H9 (cell line): ENCODE results near the gene ELMOD3. TPM values are rescaled to one million over a fixed set of nuclear protein-coding genes. Genes with fewer than 3 reads are reported as not detected.

Source experiments
- DNase-seq: peaks from one replicate; pipeline ENCODE4 v3.0.0-alpha.2; 2017
- H2AFZ ChIP-seq: one replicate; pipeline ENCODE4 v1.6.1; 2013; ENCODE audit warnings: mild to moderate bottlenecking, low read length, control low read depth, moderate library complexity
- H2AK5ac ChIP-seq: 2 replicates; pipeline ENCODE4 v1.6.1; 2013; ENCODE audit warnings: low read length, control low read depth, mixed read lengths; ENCODE audit not compliant: insufficient read length
- H2BK120ac ChIP-seq: one replicate; pipeline ENCODE4 v1.6.1; 2013; ENCODE audit warnings: low read depth, mild to moderate bottlenecking, low read length, control low read depth, inconsistent platforms; ENCODE audit not compliant: poor library complexity, severe bottlenecking
- H2BK12ac ChIP-seq: 2 replicates; pipeline ENCODE4 v1.6.1; 2013; ENCODE audit warnings: low read length, control low read depth, mixed read lengths, low read depth; ENCODE audit not compliant: insufficient read length
- H2BK15ac ChIP-seq: 2 replicates; pipeline ENCODE4 v1.6.1; 2013; ENCODE audit warnings: low read depth, low read length, control low read depth
- H2BK20ac ChIP-seq: one replicate; pipeline ENCODE4 v1.6.1; 2013; ENCODE audit warnings: low read depth, mild to moderate bottlenecking, low read length, control low read depth, inconsistent platforms; ENCODE audit not compliant: poor library complexity, severe bottlenecking
- H2BK5ac ChIP-seq: 2 replicates; pipeline ENCODE4 v1.6.1; 2013; ENCODE audit warnings: low read length, control low read depth, mixed read lengths; ENCODE audit not compliant: insufficient read length
- H3K14ac ChIP-seq: 2 replicates; pipeline ENCODE4 v1.6.1; 2013; ENCODE audit warnings: low read length, control low read depth; ENCODE audit not compliant: insufficient read depth
- H3K18ac ChIP-seq: 2 replicates; pipeline ENCODE4 v1.6.1; 2013; ENCODE audit warnings: low read depth, mild to moderate bottlenecking, mixed read lengths, low read length, control low read depth; ENCODE audit not compliant: insufficient read length
- H3K23ac ChIP-seq: 2 replicates; pipeline ENCODE4 v1.6.1; 2013; ENCODE audit warnings: low read length, control low read depth, mixed read lengths, low read depth; ENCODE audit not compliant: insufficient read length
- H3K23me2 ChIP-seq: 2 replicates; pipeline ENCODE4 v1.6.1; 2013; ENCODE audit warnings: low read depth, mild to moderate bottlenecking, mixed read lengths, low read length, control low read depth; ENCODE audit not compliant: insufficient read length, poor library complexity, severe bottlenecking
- H3K27ac ChIP-seq: 2 replicates; pipeline ENCODE4 v1.5.1; 2013; ENCODE audit warnings: low read length, control low read depth, mixed read lengths, low read depth; ENCODE audit not compliant: insufficient read length
- H3K27me3 ChIP-seq: 2 replicates; pipeline ENCODE4 v1.6.1; 2013; ENCODE audit warnings: low read length, control low read depth, inconsistent platforms; ENCODE audit not compliant: insufficient read depth
- H3K4ac ChIP-seq: 2 replicates; pipeline ENCODE4 v1.6.1; 2013; ENCODE audit warnings: low read depth, mild to moderate bottlenecking, control low read depth, inconsistent platforms, low read length, moderate library complexity
- H3K4me1 ChIP-seq: 2 replicates; pipeline ENCODE4 v1.6.1; 2013; ENCODE audit warnings: low read length, control low read depth, inconsistent platforms; ENCODE audit not compliant: insufficient read depth
- H3K4me2 ChIP-seq: 2 replicates; pipeline ENCODE4 v1.6.1; 2013; ENCODE audit warnings: low read length, control low read depth, mixed read lengths; ENCODE audit not compliant: insufficient read length, insufficient read depth
- H3K56ac ChIP-seq: 2 replicates; pipeline ENCODE4 v1.6.1; 2013; ENCODE audit warnings: low read depth, mild to moderate bottlenecking, mixed read lengths, low read length, control low read depth; ENCODE audit not compliant: insufficient read length
- H3K79me1 ChIP-seq: 2 replicates; pipeline ENCODE4 v1.6.1; 2013; ENCODE audit warnings: low read depth, mild to moderate bottlenecking, moderate library complexity, low read length, control low read depth, inconsistent platforms; ENCODE audit not compliant: insufficient read depth, poor library complexity, severe bottlenecking
- H3K79me2 ChIP-seq: 2 replicates; pipeline ENCODE4 v1.6.1; 2013; ENCODE audit warnings: low read length, control low read depth, inconsistent platforms; ENCODE audit not compliant: insufficient read depth
- H3K9ac ChIP-seq: 2 replicates; pipeline ENCODE4 v1.6.1; 2013; ENCODE audit warnings: low read length, control low read depth, mixed read lengths; ENCODE audit not compliant: insufficient read length; ENCODE audit errors: extremely low read depth
- H3K9me3 ChIP-seq: one replicate; pipeline ENCODE4 v1.6.1; 2013; ENCODE audit warnings: low read depth, low read length, inconsistent platforms; ENCODE audit not compliant: control insufficient read depth
- H3T11ph ChIP-seq: one replicate; pipeline ENCODE4 v1.6.1; 2013; ENCODE audit warnings: mild to moderate bottlenecking, low read length, control low read depth, inconsistent platforms
- H4K20me1 ChIP-seq: one replicate; pipeline ENCODE4 v1.6.1; 2013; ENCODE audit not compliant: control insufficient read depth, insufficient read length, insufficient read depth
- H4K5ac ChIP-seq: 2 replicates; pipeline ENCODE4 v1.6.1; 2013; ENCODE audit warnings: low read depth, mild to moderate bottlenecking, mixed read lengths, low read length, control low read depth; ENCODE audit not compliant: insufficient read length
- H4K8ac ChIP-seq: replicated peaks from 2 replicates; pipeline ENCODE4 v1.6.1; 2013; ENCODE audit warnings: low read length, control low read depth, mixed read lengths, low read depth; ENCODE audit not compliant: insufficient read length
- H4K91ac ChIP-seq: 2 replicates; pipeline ENCODE4 v1.6.1; 2013; ENCODE audit warnings: low read depth, mild to moderate bottlenecking, moderate library complexity, mixed read lengths, low read length, control low read depth; ENCODE audit not compliant: insufficient read length
- H3K27ac Mint-ChIP-seq, 3 experiments: 2 replicates in 2 of 3; 3 replicates in 1 of 3; pipeline ENCODE4 v1.8.0; 2020 to 2021; ENCODE audit warnings: mixed read lengths in 3 of 3, mild to moderate bottlenecking in 1 of 3, moderate library complexity in 1 of 3
- H3K27me3 Mint-ChIP-seq: 2 replicates; pipeline ENCODE4 v1.8.0; 2021; ENCODE audit warnings: low read depth, mild to moderate bottlenecking, moderate library complexity, mixed read lengths
- H3K36me3 Mint-ChIP-seq, 3 experiments: 2 replicates in 2 of 3; 3 replicates in 1 of 3; pipeline ENCODE4 v1.8.0; 2020 to 2021; ENCODE audit warnings: low read depth in 3 of 3, mixed read lengths in 3 of 3; ENCODE audit not compliant: insufficient read depth in 1 of 3
- H3K4me1 Mint-ChIP-seq, 2 experiments: 2 replicates each; pipeline ENCODE4 v1.8.0; 2020; ENCODE audit warnings: mixed read lengths in 2 of 2
- H3K4me3 Mint-ChIP-seq, 2 experiments: 2 replicates in 1 of 2; 3 replicates in 1 of 2; pipeline ENCODE4 v1.8.0; 2020 to 2021; ENCODE audit warnings: mild to moderate bottlenecking in 2 of 2, mixed read lengths in 2 of 2, moderate library complexity in 1 of 2
- H3K9me3 Mint-ChIP-seq, 2 experiments: 2 replicates in 1 of 2; 3 replicates in 1 of 2; pipeline ENCODE4 v1.8.0; 2020; ENCODE audit warnings: mild to moderate bottlenecking in 2 of 2, mixed read lengths in 2 of 2, moderate library complexity in 1 of 2
- CTCF ChIP-seq: fragments of 200-600 bp; sonication (generic); conservative IDR thresholded peaks from 3 replicates; pipeline ENCODE4 v1.8.0; 2021; ENCODE audit warnings: antibody characterized with exemption, mild to moderate bottlenecking
- total RNA-seq: library from RNA; stranded (reverse); gene quantifications from 2 replicates; pipeline ENCODE4 v1.2.1, GENCODE V29; 2021

The ELMOD3 gene
- total RNA-seq, 1 experiment from 2014 or later: 7.6 TPM

GRCh38 chr2:85368921-85369320, 14.4 kb downstream of the ELMOD3 start:
- H3K27me3 Mint-ChIP-seq: no peaks in the 10 kb centered on the region

More at GRCh38 chr2:85368921-85369320, 14.4 kb downstream of the ELMOD3 start:
- H2AFZ ChIP-seq: no peak overlapping the region
- H3K9me3 ChIP-seq: no peaks in the 10 kb centered on the region
- no peak overlapping the region for H2BK20ac ChIP-seq
- no peak for DNase-seq
- no peak overlapping the region for H3K27ac Mint-ChIP-seq
- no peak overlapping the region for H3K4me3 Mint-ChIP-seq
- H3K79me2 ChIP-seq: no peaks in the 10 kb centered on the region
- no peak overlapping the region for H3K18ac ChIP-seq
- peak overlapping the region; percentile 32 for H4K8ac ChIP-seq
- no peak overlapping the region for H4K5ac ChIP-seq
- no peaks in the 10 kb centered on the region for H3K4me1 Mint-ChIP-seq
- H3K9me3 Mint-ChIP-seq: no peaks in the 10 kb centered on the region; a peak in 1 of 5 replicates
- H3K56ac ChIP-seq: no peak overlapping the region
- no peak overlapping the region for H2BK120ac ChIP-seq
- no peaks in the 10 kb centered on the region for H3K27me3 ChIP-seq
- no peaks in the 10 kb centered on the region for H3K4me1 ChIP-seq
- H3K23ac ChIP-seq: no peak overlapping the region
- no peak overlapping the region for H3K14ac ChIP-seq
- no peaks in the 10 kb centered on the region for H3K23me2 ChIP-seq
- H3K27ac ChIP-seq: no peak overlapping the region
- H3K4ac ChIP-seq: no peak overlapping the region
- no peak overlapping the region for H2BK5ac ChIP-seq
- peaks cover 0 to 11% (median 9%) of the 10 kb centered on the region in 3 experiments; a peak in 4 of 7 replicates for H3K36me3 Mint-ChIP-seq
- no peak overlapping the region for H2AK5ac ChIP-seq
- no peak overlapping the region for H3K4me2 ChIP-seq
- no peak overlapping the region for H2BK15ac ChIP-seq
- no peak overlapping the region for H3K9ac ChIP-seq
- no peak overlapping the region for H3T11ph ChIP-seq
- no peak overlapping the region for H2BK12ac ChIP-seq
- H4K20me1 ChIP-seq: no peaks in the 10 kb centered on the region
- H4K91ac ChIP-seq: no peak overlapping the region
- no peaks in the 10 kb centered on the region for H3K79me1 ChIP-seq
- no peak for TF ChIP-seq CTCF
